Measurements from ENCODE around the gene ACP3.

Gene ACP3

GRCh38 chr3:132405609-132406299 is 88.5 kb downstream of the ACP3 start:
- DNase-seq (ENCODE audit: low read depth, low spot score), result no peak
- no peaks in the 10 kb centered on the region for H3K4me1 ChIP-seq (ENCODE audit: insufficient read depth, insufficient read length)

GRCh38 chr3:132406587-132406986 is 89.4 kb downstream of the ACP3 start:
- TF ChIP-seq YY1 (IDR thresholded peaks at IDR 0.05; ENCODE audit: insufficient read depth, insufficient read length), result no peak
- TF ChIP-seq SUZ12 (IDR thresholded peaks at IDR 0.05; ENCODE audit: extremely low read depth, insufficient read depth, insufficient read length), result no peak
- no peak for TF ChIP-seq ZNF274 (IDR thresholded peaks at IDR 0.05; ENCODE audit: low read depth, low read length)

More at GRCh38 chr3:132405609-132406299, 88.5 kb downstream of the ACP3 start:
- no peaks in the 10 kb centered on the region for H3K9me3 ChIP-seq (ENCODE audit: insufficient read depth, low read length)
- no peaks in the 10 kb centered on the region for H3K27me3 ChIP-seq (ENCODE audit: insufficient read depth, insufficient read length)
- no peaks in the 10 kb centered on the region for H3K36me3 ChIP-seq (ENCODE audit: insufficient read depth, insufficient read length, low read length)
- no peak overlapping the region for H3K4me3 ChIP-seq (ENCODE audit: insufficient read length, low read depth)
- TF ChIP-seq YY1 (IDR thresholded peaks at IDR 0.05; ENCODE audit: insufficient read depth, insufficient read length) (no peak), ZNF274 (IDR thresholded peaks at IDR 0.05; ENCODE audit: low read depth, low read length) (no peak), SUZ12 (IDR thresholded peaks at IDR 0.05; ENCODE audit: extremely low read depth, insufficient read depth, insufficient read length) (no peak)
- H3K9ac ChIP-seq (ENCODE audit: insufficient read length, low read depth), result no peak overlapping the region

GRCh38 chr3:132407025-132407424 is 89.8 kb downstream of the ACP3 start:
- H3K9me3 ChIP-seq (ENCODE audit: insufficient read depth, low read length), result no peaks in the 10 kb centered on the region
- TF ChIP-seq YY1 (IDR thresholded peaks at IDR 0.05; ENCODE audit: insufficient read depth, insufficient read length) (no peak), ZNF274 (IDR thresholded peaks at IDR 0.05; ENCODE audit: low read depth, low read length) (no peak), SUZ12 (IDR thresholded peaks at IDR 0.05; ENCODE audit: extremely low read depth, insufficient read depth, insufficient read length) (no peak)
- H3K4me1 ChIP-seq (ENCODE audit: insufficient read depth, insufficient read length), result no peaks in the 10 kb centered on the region
- H3K4me3 ChIP-seq (ENCODE audit: insufficient read length, low read depth), result no peak overlapping the region
- H3K9ac ChIP-seq (ENCODE audit: insufficient read length, low read depth), result no peak overlapping the region
- no peaks in the 10 kb centered on the region for H3K36me3 ChIP-seq (ENCODE audit: insufficient read depth, insufficient read length, low read length)
- DNase-seq (ENCODE audit: low read depth, low spot score), result no peak
- no peaks in the 10 kb centered on the region for H3K27me3 ChIP-seq (ENCODE audit: insufficient read depth, insufficient read length)

More at GRCh38 chr3:132406587-132406986, 89.4 kb downstream of the ACP3 start:
- no peaks in the 10 kb centered on the region for H3K36me3 ChIP-seq (ENCODE audit: insufficient read depth, insufficient read length, low read length)
- H3K27me3 ChIP-seq (ENCODE audit: insufficient read depth, insufficient read length), result no peaks in the 10 kb centered on the region
- H3K9ac ChIP-seq (ENCODE audit: insufficient read length, low read depth), result no peak overlapping the region
- H3K9me3 ChIP-seq (ENCODE audit: insufficient read depth, low read length), result no peaks in the 10 kb centered on the region
- no peak overlapping the region for H3K4me3 ChIP-seq (ENCODE audit: insufficient read length, low read depth)
- no peaks in the 10 kb centered on the region for H3K4me1 ChIP-seq (ENCODE audit: insufficient read depth, insufficient read length)
- DNase-seq (ENCODE audit: low read depth, low spot score), result no peak
